ENCODE data around the gene YWHAE.

Gene YWHAE

DNA sequence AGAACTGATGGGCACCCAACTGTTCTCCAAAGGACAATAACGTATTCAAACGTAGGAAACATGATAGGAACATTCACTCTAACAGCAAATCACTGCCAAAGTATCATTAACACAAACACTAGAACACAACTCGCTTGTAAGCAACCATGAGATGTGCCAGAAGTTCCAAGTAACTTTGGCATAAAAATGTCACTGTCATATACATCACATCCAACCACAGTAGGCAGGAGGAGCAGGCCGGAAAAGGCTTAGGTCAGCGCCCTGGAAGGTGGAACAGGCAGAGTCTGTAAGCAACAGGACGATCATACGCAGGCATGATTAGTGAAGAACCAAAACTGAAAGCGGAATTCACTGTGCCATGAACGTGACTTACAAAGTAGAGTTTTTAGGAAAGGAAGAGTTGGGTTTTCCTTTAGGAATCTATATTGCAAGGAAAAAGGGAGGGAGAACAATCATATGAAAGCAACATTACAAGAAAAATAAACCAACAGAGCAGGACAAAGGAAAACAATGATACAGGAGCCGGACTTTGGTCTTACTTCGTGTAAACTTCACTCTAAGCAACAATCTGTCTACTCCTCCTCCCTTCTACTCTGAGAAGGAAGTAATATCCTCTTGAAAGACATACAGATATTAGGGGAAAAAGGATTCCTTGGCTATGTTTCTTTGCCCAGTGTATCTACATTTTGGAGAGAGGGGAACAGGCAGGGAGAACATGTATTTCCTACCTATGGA is 52.3 kb downstream of the YWHAE start:
- H3K4ac ChIP-seq (ENCODE audit: low read length) = no peak overlapping the region
- no peak overlapping the region for H2AK5ac ChIP-seq (ENCODE audit: low read depth, low read length)
- no peak for DNase-seq (ENCODE audit: low spot score)
- no peak overlapping the region for H3K4me2 ChIP-seq (ENCODE audit: insufficient read depth, low read length, poor library complexity, severe bottlenecking)
- no peaks in the 10 kb centered on the region for H3K79me1 ChIP-seq (ENCODE audit: low read depth, low read length)
- no peak overlapping the region for H3K14ac ChIP-seq (ENCODE audit: low read length)
- H2BK120ac ChIP-seq (ENCODE audit: low read depth, low read length) = no peak overlapping the region
- no peaks in the 10 kb centered on the region for H3K27me3 ChIP-seq (ENCODE audit: control insufficient read depth in 3 of 3, insufficient read depth in 3 of 3, low read depth in 1 of 3, low read length in 3 of 3)
- H2AFZ ChIP-seq (ENCODE audit: low read length) = no peak overlapping the region
- H3K23ac ChIP-seq (ENCODE audit: low read depth, low read length, poor library complexity) = no peak overlapping the region
- H3K27ac ChIP-seq (replicated peaks; ENCODE audit: low read length) = no peak overlapping the region
- no peak overlapping the region for H4K8ac ChIP-seq (ENCODE audit: low read depth, low read length)
- peaks cover 0 to 5% of the 10 kb centered on the region in 2 donors for H3K4me1 ChIP-seq (ENCODE audit: control insufficient read depth in 2 of 2, insufficient read depth in 1 of 2, low read depth in 1 of 2, low read length in 2 of 2)
- H3K4me3 ChIP-seq (ENCODE audit: low read length in 2 of 2) = no peak overlapping the region
- H4K91ac ChIP-seq (ENCODE audit: low read depth, low read length, poor library complexity) = no peak overlapping the region
- H3K9me3 ChIP-seq (replicated peaks in 1 of 2; ENCODE audit: control insufficient read depth in 2 of 2, insufficient read depth in 1 of 2, low read depth in 1 of 2, low read length in 2 of 2) = no peaks in the 10 kb centered on the region
- H3K9ac ChIP-seq (ENCODE audit: low read depth, low read length, poor library complexity) = no peak overlapping the region
- H2BK15ac ChIP-seq (ENCODE audit: low read length) = no peak overlapping the region
- no peak overlapping the region for H2BK12ac ChIP-seq (ENCODE audit: low read length)
- WGBS, 2 donors (ENCODE audit: extremely low coverage in 2 of 2, insufficient read length in 2 of 2, insufficient replicate concordance in 1 of 2) = no CpG with 5 or more reads among the region's 11 CpGs
- no peak overlapping the region for H2BK5ac ChIP-seq (ENCODE audit: low read length)
- peaks cover 29 to 95% of the 10 kb centered on the region in 2 donors for H3K36me3 ChIP-seq (replicated peaks in 1 of 2; ENCODE audit: control insufficient read depth in 2 of 2, insufficient read depth in 2 of 2, low read length in 2 of 2)
- no peak overlapping the region for H3K18ac ChIP-seq (ENCODE audit: low read length)

DNA sequence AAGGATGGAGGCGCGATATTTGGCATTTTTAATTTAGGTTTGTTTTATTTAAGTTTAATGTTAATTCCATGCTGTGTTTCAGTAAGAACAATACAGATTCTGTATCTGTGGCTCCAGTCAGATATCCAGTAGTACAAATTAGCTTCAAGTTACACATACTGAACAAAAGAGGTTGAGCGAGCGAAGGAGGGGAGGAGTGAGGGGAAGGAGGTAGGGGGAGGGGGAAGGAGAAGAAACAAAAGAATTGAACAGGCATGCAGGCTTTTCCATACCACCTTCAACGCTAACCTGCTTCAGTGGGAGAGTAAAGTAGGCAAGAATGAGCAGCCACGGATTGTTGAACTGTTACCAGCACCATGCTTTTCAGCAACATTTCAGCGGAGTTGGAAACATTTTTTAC is 55.5 kb downstream of the YWHAE start:
- no peaks in the 10 kb centered on the region for H3K9me3 ChIP-seq (replicated peaks in 1 of 2; ENCODE audit: control insufficient read depth in 2 of 2, insufficient read depth in 1 of 2, low read depth in 1 of 2, low read length in 2 of 2)
- H2BK12ac ChIP-seq (ENCODE audit: low read length) = no peak overlapping the region
- H3K27me3 ChIP-seq (ENCODE audit: control insufficient read depth in 3 of 3, insufficient read depth in 3 of 3, low read depth in 1 of 3, low read length in 3 of 3) = no peaks in the 10 kb centered on the region
- H2BK15ac ChIP-seq (ENCODE audit: low read length) = no peak overlapping the region
- H3K23ac ChIP-seq (ENCODE audit: low read depth, low read length, poor library complexity) = no peak overlapping the region
- no peak overlapping the region for H2AFZ ChIP-seq (ENCODE audit: low read length)
- no peak overlapping the region for H4K8ac ChIP-seq (ENCODE audit: low read depth, low read length)
- peaks cover 14 to 71% of the 10 kb centered on the region in 2 donors for H3K36me3 ChIP-seq (replicated peaks in 1 of 2; ENCODE audit: control insufficient read depth in 2 of 2, insufficient read depth in 2 of 2, low read length in 2 of 2)
- H3K14ac ChIP-seq (ENCODE audit: low read length) = no peak overlapping the region
- no peak overlapping the region for H3K4ac ChIP-seq (ENCODE audit: low read length)
- no peak overlapping the region for H3K4me3 ChIP-seq (ENCODE audit: low read length in 2 of 2)
- peak overlapping the region; percentile 58 for H3K27ac ChIP-seq (replicated peaks; ENCODE audit: low read length)
- WGBS, 2 donors (ENCODE audit: extremely low coverage in 2 of 2, insufficient read length in 2 of 2, insufficient replicate concordance in 1 of 2) = 100% methylated on average over 2 of the region's 7 CpGs; no CpG with 5 or more reads in 1 of the 2 donors
- H4K91ac ChIP-seq (ENCODE audit: low read depth, low read length, poor library complexity) = no peak overlapping the region
- no peak overlapping the region for H3K18ac ChIP-seq (ENCODE audit: low read length)
- H2BK5ac ChIP-seq (ENCODE audit: low read length) = no peak overlapping the region
- no peak overlapping the region for H3K9ac ChIP-seq (ENCODE audit: low read depth, low read length, poor library complexity)
- H3K4me1 ChIP-seq (ENCODE audit: control insufficient read depth in 2 of 2, insufficient read depth in 1 of 2, low read depth in 1 of 2, low read length in 2 of 2) = peaks cover 0 to 6% of the 10 kb centered on the region in 2 donors
- H2BK120ac ChIP-seq (ENCODE audit: low read depth, low read length) = no peak overlapping the region
- no peak overlapping the region for H3K4me2 ChIP-seq (ENCODE audit: insufficient read depth, low read length, poor library complexity, severe bottlenecking)
- H2AK5ac ChIP-seq (ENCODE audit: low read depth, low read length) = no peak overlapping the region
- no peaks in the 10 kb centered on the region for H3K79me1 ChIP-seq (ENCODE audit: low read depth, low read length)
- DNase-seq (ENCODE audit: low spot score) = no peak

DNA sequence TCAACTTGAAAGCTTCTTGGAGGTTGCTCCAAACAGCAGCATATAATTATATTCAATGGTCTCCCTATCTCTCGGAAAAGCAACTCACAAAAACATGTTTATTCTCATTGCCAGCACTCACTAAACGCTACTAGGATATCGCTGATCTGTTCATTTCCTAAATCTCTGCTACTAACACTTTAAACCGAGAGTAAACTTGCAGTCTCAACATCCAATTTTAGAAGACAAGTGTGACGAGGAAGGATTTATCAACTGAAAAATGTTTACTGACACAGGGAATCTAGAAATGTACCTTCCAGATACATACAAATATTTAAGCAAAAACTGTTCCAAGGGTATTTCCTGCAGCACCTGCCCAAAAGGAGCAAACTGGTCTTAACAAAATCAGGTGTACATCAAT is 56.5 kb downstream of the YWHAE start:
- no peak overlapping the region for H3K18ac ChIP-seq (ENCODE audit: low read length)
- H3K36me3 ChIP-seq (replicated peaks in 1 of 2; ENCODE audit: control insufficient read depth in 2 of 2, insufficient read depth in 2 of 2, low read length in 2 of 2) = peaks cover 11 to 62% of the 10 kb centered on the region in 2 donors
- H2AK5ac ChIP-seq (ENCODE audit: low read depth, low read length) = no peak overlapping the region
- H3K27me3 ChIP-seq (ENCODE audit: control insufficient read depth in 3 of 3, insufficient read depth in 3 of 3, low read depth in 1 of 3, low read length in 3 of 3) = no peaks in the 10 kb centered on the region
- no peak overlapping the region for H3K4ac ChIP-seq (ENCODE audit: low read length)
- no peak overlapping the region for H4K91ac ChIP-seq (ENCODE audit: low read depth, low read length, poor library complexity)
- H3K27ac ChIP-seq (replicated peaks; ENCODE audit: low read length) = no peak overlapping the region
- no peak overlapping the region for H3K4me2 ChIP-seq (ENCODE audit: insufficient read depth, low read length, poor library complexity, severe bottlenecking)
- H3K4me3 ChIP-seq (ENCODE audit: low read length in 2 of 2) = no peak overlapping the region
- no peak overlapping the region for H3K23ac ChIP-seq (ENCODE audit: low read depth, low read length, poor library complexity)
- peaks cover 1% of the 10 kb centered on the region for H3K79me1 ChIP-seq (ENCODE audit: low read depth, low read length)
- H2BK15ac ChIP-seq (ENCODE audit: low read length) = no peak overlapping the region
- H2BK120ac ChIP-seq (ENCODE audit: low read depth, low read length) = no peak overlapping the region
- H3K9me3 ChIP-seq (replicated peaks in 1 of 2; ENCODE audit: control insufficient read depth in 2 of 2, insufficient read depth in 1 of 2, low read depth in 1 of 2, low read length in 2 of 2) = no peaks in the 10 kb centered on the region
- no peak overlapping the region for H3K14ac ChIP-seq (ENCODE audit: low read length)
- no peak overlapping the region for H3K9ac ChIP-seq (ENCODE audit: low read depth, low read length, poor library complexity)
- H4K8ac ChIP-seq (ENCODE audit: low read depth, low read length) = no peak overlapping the region
- no peak overlapping the region for H2BK12ac ChIP-seq (ENCODE audit: low read length)
- H2BK5ac ChIP-seq (ENCODE audit: low read length) = no peak overlapping the region
- peaks cover 0 to 6% of the 10 kb centered on the region in 2 donors for H3K4me1 ChIP-seq (ENCODE audit: control insufficient read depth in 2 of 2, insufficient read depth in 1 of 2, low read depth in 1 of 2, low read length in 2 of 2)
- WGBS, 2 donors (ENCODE audit: extremely low coverage in 2 of 2, insufficient read length in 2 of 2, insufficient replicate concordance in 1 of 2) = no CpG with 5 or more reads among the region's 5 CpGs
- H2AFZ ChIP-seq (ENCODE audit: low read length) = no peak overlapping the region
- no peak for DNase-seq (ENCODE audit: low spot score)

DNA sequence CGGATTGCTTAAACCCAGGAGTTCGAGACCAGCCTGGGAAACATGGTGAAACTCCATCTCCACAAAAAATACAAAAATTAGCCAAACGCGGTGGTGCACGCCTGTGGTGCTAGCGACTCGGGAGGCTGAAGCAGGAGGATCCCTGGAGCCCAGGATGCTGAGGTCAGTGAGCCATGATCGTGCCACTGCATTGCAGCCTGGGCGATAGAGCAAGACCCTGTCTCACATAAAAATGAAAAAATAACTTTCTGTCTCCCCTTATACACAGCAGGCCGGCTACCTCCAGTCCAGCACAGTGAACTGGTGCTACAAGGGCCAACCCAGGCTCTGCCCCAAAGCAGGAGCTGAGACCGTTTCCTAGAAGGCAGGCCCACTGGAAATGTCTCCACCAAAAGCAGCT is 59.7 kb downstream of the YWHAE start:
- H2BK15ac ChIP-seq (ENCODE audit: low read length) = no peak overlapping the region
- H3K18ac ChIP-seq (ENCODE audit: low read length) = no peak overlapping the region
- H3K79me1 ChIP-seq (ENCODE audit: low read depth, low read length) = peaks cover 1% of the 10 kb centered on the region
- DNase-seq (ENCODE audit: low spot score) = no peak
- no peak overlapping the region for H3K4me3 ChIP-seq (ENCODE audit: low read length in 2 of 2)
- no peaks in the 10 kb centered on the region for H3K27me3 ChIP-seq (ENCODE audit: control insufficient read depth in 3 of 3, insufficient read depth in 3 of 3, low read depth in 1 of 3, low read length in 3 of 3)
- H2BK5ac ChIP-seq (ENCODE audit: low read length) = no peak overlapping the region
- WGBS, 2 donors (ENCODE audit: extremely low coverage in 2 of 2, insufficient read length in 2 of 2, insufficient replicate concordance in 1 of 2) = no CpG with 5 or more reads among the region's 11 CpGs
- H3K9ac ChIP-seq (ENCODE audit: low read depth, low read length, poor library complexity) = no peak overlapping the region
- H3K4ac ChIP-seq (ENCODE audit: low read length) = no peak overlapping the region
- H3K4me2 ChIP-seq (ENCODE audit: insufficient read depth, low read length, poor library complexity, severe bottlenecking) = no peak overlapping the region
- H3K9me3 ChIP-seq (replicated peaks in 1 of 2; ENCODE audit: control insufficient read depth in 2 of 2, insufficient read depth in 1 of 2, low read depth in 1 of 2, low read length in 2 of 2) = no peaks in the 10 kb centered on the region
- no peak overlapping the region for H2BK120ac ChIP-seq (ENCODE audit: low read depth, low read length)
- H4K8ac ChIP-seq (ENCODE audit: low read depth, low read length) = no peak overlapping the region
- no peak overlapping the region for H2BK12ac ChIP-seq (ENCODE audit: low read length)
- H3K27ac ChIP-seq (replicated peaks; ENCODE audit: low read length) = no peak overlapping the region
- H4K91ac ChIP-seq (ENCODE audit: low read depth, low read length, poor library complexity) = no peak overlapping the region
- no peak overlapping the region for H2AFZ ChIP-seq (ENCODE audit: low read length)
- H2AK5ac ChIP-seq (ENCODE audit: low read depth, low read length) = no peak overlapping the region
- peaks cover 0 to 3% of the 10 kb centered on the region in 2 donors for H3K4me1 ChIP-seq (ENCODE audit: control insufficient read depth in 2 of 2, insufficient read depth in 1 of 2, low read depth in 1 of 2, low read length in 2 of 2)
- H3K36me3 ChIP-seq (replicated peaks in 1 of 2; ENCODE audit: control insufficient read depth in 2 of 2, insufficient read depth in 2 of 2, low read length in 2 of 2) = peaks cover 5 to 32% of the 10 kb centered on the region in 2 donors
- no peak overlapping the region for H3K14ac ChIP-seq (ENCODE audit: low read length)
- peak overlapping the region; percentile 2 for H3K23ac ChIP-seq (ENCODE audit: low read depth, low read length, poor library complexity)

All from neuronal stem cell (in vitro differentiated cells).